ENCODE measurements around the gene COMMD3. TPM values are rescaled to one million over a fixed set of nuclear protein-coding genes. Genes with fewer than 3 reads are reported as not detected.

COMMD3 gene
- total and polyA plus RNA-seq, 9 of the 15 experiments (the other 6 are each of a cell fraction or from before 2014, with no cell fraction given), result 50.7 to 217 (median 80.1) TPM

DNA sequence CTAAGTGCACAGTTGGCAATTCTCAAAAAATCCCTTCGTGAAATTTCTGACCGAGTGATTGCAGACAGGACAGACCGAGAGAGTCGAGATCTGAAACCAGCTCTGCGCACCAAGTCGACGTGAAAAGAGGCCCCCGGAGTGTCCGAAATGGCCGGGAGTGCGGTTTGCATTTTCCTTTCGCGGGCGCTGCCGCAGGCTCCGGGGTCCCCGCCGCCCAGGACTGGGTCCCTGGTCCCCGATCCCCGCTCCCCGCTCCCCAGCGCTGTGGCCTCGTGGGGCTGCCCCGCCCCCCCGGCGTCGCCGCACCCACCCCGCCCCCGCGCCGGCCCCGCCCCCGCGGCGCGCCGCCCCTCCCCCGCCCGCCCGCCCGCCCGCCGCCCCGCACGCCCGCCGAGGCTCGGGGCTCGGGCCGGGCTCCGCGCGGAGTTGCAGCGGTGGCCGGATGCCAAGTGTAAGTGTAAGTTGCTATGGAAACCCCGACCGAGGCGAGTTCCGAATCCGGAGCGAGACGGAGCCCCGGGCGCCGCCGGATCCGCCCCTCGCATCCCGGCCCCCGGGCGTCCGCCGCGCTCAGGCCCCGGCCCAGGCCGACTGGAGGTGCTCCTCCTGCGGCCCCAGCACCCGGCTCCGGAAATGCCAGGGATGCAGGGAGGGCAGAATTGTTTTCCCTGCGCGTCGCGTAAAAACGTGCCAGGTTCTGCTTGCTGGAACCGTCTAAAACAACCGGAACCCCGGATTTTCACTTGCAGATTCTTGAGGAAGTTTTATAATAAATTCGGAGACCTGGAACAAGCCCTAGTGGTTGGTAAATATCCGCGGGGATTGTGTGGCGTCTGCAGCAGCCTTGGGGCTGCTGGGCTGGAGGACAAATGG is 9.3 kb downstream of the COMMD3 start (continued):
- TF ChIP-seq NCOA2 (IDR thresholded peaks at IDR 0.05; ENCODE audit: partially characterized antibody in 2 of 2), result no peak
- no peak for TF ChIP-seq RNF2 (IDR thresholded peaks at IDR 0.05)
- TF ChIP-seq NR1H2 (CRISPR knock-in tag; IDR thresholded peaks at IDR 0.05), result no peak
- TF ChIP-seq HDAC1 (IDR thresholded peaks at IDR 0.05), result no peak
- TF ChIP-seq CTCFL (IDR thresholded peaks at IDR 0.05; ENCODE audit: borderline replicate concordance, insufficient read depth, low read depth, low read length, poor library complexity, severe bottlenecking), result no peak
- no peak for TF ChIP-seq SRSF7 (optimal IDR thresholded peaks at IDR 0.05; ENCODE audit: low read depth, low read length)
- TF ChIP-seq PHF21A (IDR thresholded peaks at IDR 0.05; ENCODE audit: borderline replicate concordance, low read depth), result no peak
- TF ChIP-seq ZFPM2 (CRISPR knock-in tag; IDR thresholded peaks at IDR 0.05), result no peak
- TF ChIP-seq VEZF1 (CRISPR knock-in tag; IDR thresholded peaks at IDR 0.05), result peak; percentile 94
- peak in 1 of 2 experiments; percentile 62; a peak in 1 of 4 replicates for TF ChIP-seq NONO (IDR thresholded peaks at IDR 0.05; ENCODE audit: low read depth in 2 of 2, low read length in 1 of 2)
- peak; percentile 43 for TF ChIP-seq SAP30 (IDR thresholded peaks at IDR 0.05; ENCODE audit: borderline replicate concordance, insufficient read depth, low read depth, low read length, poor library complexity, severe bottlenecking)
- TF ChIP-seq KDM2B (CRISPR knock-in tag; IDR thresholded peaks at IDR 0.05), result 0 out of 2 replicates have a peak, but pooled peaks have one; percentile 49
- TF ChIP-seq CBFA2T3 (IDR thresholded peaks at IDR 0.05), result no peak
- no peak for TF ChIP-seq CREBBP (IDR thresholded peaks at IDR 0.05; ENCODE audit: low read depth, low read length)
- no peak for TF ChIP-seq ZNF79 (CRISPR knock-in tag; IDR thresholded peaks at IDR 0.05; ENCODE audit: low read depth)
- no peak for TF ChIP-seq RBM15 (IDR thresholded peaks at IDR 0.05; ENCODE audit: insufficient read depth, low read length)
- no peak for TF ChIP-seq E2F3 (CRISPR knock-in tag; IDR thresholded peaks at IDR 0.05)
- TF ChIP-seq, protein P1, sequence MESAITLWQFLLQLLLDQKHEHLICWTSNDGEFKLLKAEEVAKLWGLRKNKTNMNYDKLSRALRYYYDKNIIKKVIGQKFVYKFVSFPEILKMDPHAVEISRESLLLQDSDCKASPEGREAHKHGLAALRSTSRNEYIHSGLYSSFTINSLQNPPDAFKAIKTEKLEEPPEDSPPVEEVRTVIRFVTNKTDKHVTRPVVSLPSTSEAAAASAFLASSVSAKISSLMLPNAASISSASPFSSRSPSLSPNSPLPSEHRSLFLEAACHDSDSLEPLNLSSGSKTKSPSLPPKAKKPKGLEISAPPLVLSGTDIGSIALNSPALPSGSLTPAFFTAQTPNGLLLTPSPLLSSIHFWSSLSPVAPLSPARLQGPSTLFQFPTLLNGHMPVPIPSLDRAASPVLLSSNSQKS (CRISPR knock-in tag; IDR thresholded peaks at IDR 0.05), result no peak
- TF ChIP-seq ZFP1 (CRISPR knock-in tag; IDR thresholded peaks at IDR 0.05), result 0 out of 2 replicates have a peak, but pooled peaks have one; percentile 20
- TF ChIP-seq ZNF263 (CRISPR knock-in tag; IDR thresholded peaks at IDR 0.05; ENCODE audit: borderline replicate concordance), result peak; percentile 22; the same call in 1 of the 2 replicates
- no peak for TF ChIP-seq SRSF3 (IDR thresholded peaks at IDR 0.05; ENCODE audit: insufficient read depth, low read length)
- no peak for TF ChIP-seq ZNF184 (CRISPR knock-in tag; IDR thresholded peaks at IDR 0.05)
- no peak for TF ChIP-seq NR2C2 (CRISPR knock-in tag; IDR thresholded peaks at IDR 0.05)
- TF ChIP-seq NR2C2 (tag; IDR thresholded peaks at IDR 0.05), result 0 out of 2 replicates have a peak, but pooled peaks have one; percentile 34

Data from K562 (cell line).